ENCODE measurements around the gene HOXC5. TPM values are rescaled to one million over a fixed set of nuclear protein-coding genes. Genes with fewer than 3 reads are reported as not detected.

The HOXC5 gene
- total and polyA plus RNA-seq, 2 donors (not counting 1 experiment from before 2014, with no cell fraction given), result not detected

GRCh38 chr12:54002278-54002914 is 30.5 kb upstream of the HOXC5 start:
- H3K9ac ChIP-seq (ENCODE audit: low read length), result no peak overlapping the region
- intact Hi-C loops (cut with micrococcal nuclease), result loop anchor here (10.0 kb wide), 1 partner anchor 362 kb away; the partner anchor contains the start of gene GPR84
- H4K20me1 ChIP-seq (ENCODE audit: control insufficient read depth, insufficient read depth, low read length, poor library complexity, severe bottlenecking), result no peaks in the 10 kb centered on the region
- H3K27me3 ChIP-seq (replicated peaks in 1 of 4; ENCODE audit: control extremely low read depth in 1 of 4, control insufficient read depth in 3 of 4, insufficient read depth in 4 of 4, low read length in 3 of 4), result peaks cover 0 to 99% (median 84%) of the 10 kb centered on the region in 4 experiments
- no peaks in the 10 kb centered on the region for H3K79me2 ChIP-seq (ENCODE audit: control insufficient read depth, insufficient read depth, low read length)
- H3K4me2 ChIP-seq (replicated peaks; ENCODE audit: low read depth, low read length, poor library complexity, severe bottlenecking), result no peak overlapping the region
- peaks cover 0 to 65% (median 0%) of the 10 kb centered on the region in 3 donors for H3K9me3 ChIP-seq (ENCODE audit: control extremely low read depth in 1 of 3, control insufficient read depth in 2 of 3, insufficient read depth in 1 of 3, low read length in 2 of 3)
- no peak overlapping the region for H3K4me3 ChIP-seq (ENCODE audit: control extremely low read depth in 1 of 5, extremely low read depth in 1 of 5, insufficient read depth in 1 of 5, low read depth in 2 of 5, low read length in 4 of 5)
- H3K27ac ChIP-seq (ENCODE audit: low read length in 2 of 2), result no peak overlapping the region
- ChIA-PET POLR2A (no interaction called here), CTCF (interaction anchor here (1.1 to 5.0 kb wide), 4 partner anchors 30 to 213 kb away, joined by 4 to 20 read pairs (median 11); partner anchors contain the start of gene HOXC5)
- Mint-ChIP-seq H3K27me3 (peaks cover 83% of the 10 kb centered on the region), H3K9me3 (ENCODE audit: insufficient read depth) (no peaks in the 10 kb centered on the region), H3K27ac (no peak overlapping the region), H3K4me1 (peaks cover 19% of the 10 kb centered on the region), H3K4me3 (no peak overlapping the region)
- H3K4me1 ChIP-seq (ENCODE audit: control insufficient read depth in 2 of 2, insufficient read depth in 2 of 2, low read length in 2 of 2), result peaks cover 25 to 59% of the 10 kb centered on the region in 2 donors
- H3K36me3 ChIP-seq (replicated peaks in 1 of 2; ENCODE audit: control extremely low read depth in 1 of 2, control insufficient read depth in 1 of 2, extremely low read depth in 1 of 2, insufficient read depth in 2 of 2, low read length in 1 of 2), result no peaks in the 10 kb centered on the region
- H2AFZ ChIP-seq (ENCODE audit: insufficient read depth, low read depth, low read length, poor library complexity, severe bottlenecking), result no peak overlapping the region
- ATAC-seq (ENCODE audit: low read depth) (no peak), DNase-seq (no peak)
- TF ChIP-seq CTCF (IDR thresholded peaks at IDR 0.05) (no peak), EZH2 (IDR thresholded peaks at IDR 0.05; ENCODE audit: borderline replicate concordance, insufficient read depth, low read depth, low read length, poor library complexity, severe bottlenecking) (no peak)
- 25% methylated on average over 2 of the region's 19 CpGs for WGBS (ENCODE audit: insufficient coverage)

GRCh38 chr12:54002915-54003389 is 29.9 kb upstream of the HOXC5 start:
- Histone ChIP-seq H3K27ac (ENCODE audit: low read length in 2 of 2) (no peak overlapping the region), H3K9ac (ENCODE audit: low read length) (no peak overlapping the region), H3K4me1 (ENCODE audit: control insufficient read depth in 2 of 2, insufficient read depth in 2 of 2, low read length in 2 of 2) (peaks cover 25 to 57% of the 10 kb centered on the region in 2 donors), H3K4me3 (ENCODE audit: control extremely low read depth in 1 of 5, extremely low read depth in 1 of 5, insufficient read depth in 1 of 5, low read depth in 2 of 5, low read length in 4 of 5) (no peak overlapping the region), H3K9me3 (ENCODE audit: control extremely low read depth in 1 of 3, control insufficient read depth in 2 of 3, insufficient read depth in 1 of 3, low read length in 2 of 3) (peaks cover 0 to 60% (median 0%) of the 10 kb centered on the region in 3 donors), H3K4me2 (replicated peaks; ENCODE audit: low read depth, low read length, poor library complexity, severe bottlenecking) (no peak overlapping the region), H4K20me1 (ENCODE audit: control insufficient read depth, insufficient read depth, low read length, poor library complexity, severe bottlenecking) (no peaks in the 10 kb centered on the region), H2AFZ (ENCODE audit: insufficient read depth, low read depth, low read length, poor library complexity, severe bottlenecking) (no peak overlapping the region), H3K27me3 (replicated peaks in 1 of 4; ENCODE audit: control extremely low read depth in 1 of 4, control insufficient read depth in 3 of 4, insufficient read depth in 4 of 4, low read length in 3 of 4) (peaks cover 0 to 99% (median 84%) of the 10 kb centered on the region in 4 experiments), H3K36me3 (replicated peaks in 1 of 2; ENCODE audit: control extremely low read depth in 1 of 2, control insufficient read depth in 1 of 2, extremely low read depth in 1 of 2, insufficient read depth in 2 of 2, low read length in 1 of 2) (no peaks in the 10 kb centered on the region), H3K79me2 (ENCODE audit: control insufficient read depth, insufficient read depth, low read length) (no peaks in the 10 kb centered on the region)
- POLR2A ChIA-PET, result no interaction called here
- TF ChIP-seq CTCF (IDR thresholded peaks at IDR 0.05) (no peak), EZH2 (IDR thresholded peaks at IDR 0.05; ENCODE audit: borderline replicate concordance, insufficient read depth, low read depth, low read length, poor library complexity, severe bottlenecking) (no peak)
- CTCF ChIA-PET, result interaction anchor here (1.1 to 6.4 kb wide), 5 partner anchors 15 to 212 kb away, joined by 4 to 159 read pairs (median 5); partner anchors contain the start of gene HOXC5
- 35% methylated on average over 8 of the region's 19 CpGs for WGBS (ENCODE audit: insufficient coverage)
- DNase-seq (no peak), ATAC-seq (ENCODE audit: low read depth) (no peak)
- Mint-ChIP-seq H3K9me3 (ENCODE audit: insufficient read depth) (no peaks in the 10 kb centered on the region), H3K27ac (no peak overlapping the region), H3K27me3 (peaks cover 82% of the 10 kb centered on the region), H3K4me3 (no peak overlapping the region), H3K4me1 (peaks cover 17% of the 10 kb centered on the region)
- intact Hi-C loops (cut with micrococcal nuclease), result loop anchor here (10.0 kb wide), 1 partner anchor 362 kb away; the partner anchor contains the start of gene GPR84
